WTC11 (cell line): ENCODE results near the gene IL9R. TPM values are rescaled to one million over a fixed set of nuclear protein-coding genes. Genes with fewer than 3 reads are reported as not detected.

Source experiments
- ATAC-seq: fragments of 200-7000 bp; cut with Tn5 transposase; 2 replicates; pipeline ENCODE4 v1.10.0; 2021; ENCODE audit warnings: mild to moderate bottlenecking, moderate library complexity
- CTCF ChIA-PET: fragments of 300-600 bp; sonication (Branson Sonifier 250); formaldehyde crosslinking; loops from one replicate; lab custom pipeline; 2021; ENCODE audit warnings: antibody characterized with exemption; lab: Charles Lee
- POLR2A ChIA-PET: fragments of 350-600 bp; sonication (Branson Sonifier 250); formaldehyde crosslinking; loops from one replicate; lab custom pipeline; 2021; ENCODE audit warnings: antibody characterized with exemption; lab: Charles Lee
- DNase-seq: peaks from one replicate; pipeline ENCODE4 v3.0.0; 2021; ENCODE audit warnings: low spot score
- H3K27ac Mint-ChIP-seq: 2 replicates; pipeline ENCODE4 v1.8.0; 2021; ENCODE audit warnings: mixed read lengths
- H3K27me3 Mint-ChIP-seq: 2 replicates; pipeline ENCODE4 v1.8.0; 2021; ENCODE audit warnings: low read depth, mild to moderate bottlenecking, moderate library complexity, mixed read lengths
- H3K36me3 Mint-ChIP-seq: 2 replicates; pipeline ENCODE4 v1.8.0; 2021; ENCODE audit warnings: mixed read lengths
- H3K4me1 Mint-ChIP-seq: 2 replicates; pipeline ENCODE4 v1.8.0; 2022; ENCODE audit warnings: mixed read lengths
- H3K4me3 Mint-ChIP-seq: 2 replicates; pipeline ENCODE4 v1.8.0; 2021; ENCODE audit warnings: mild to moderate bottlenecking, moderate library complexity, mixed read lengths
- H3K9me3 Mint-ChIP-seq: 2 replicates; pipeline ENCODE4 v1.8.0; 2021; ENCODE audit warnings: mixed read lengths
- CBFB ChIP-seq: sonication (generic); formaldehyde crosslinking; IDR thresholded peaks from 2 replicates; pipeline ENCODE4 v1.8.1; 2022; ENCODE audit warnings: mild to moderate bottlenecking, low read depth, missing genetic modification reagents
- FOXP1 ChIP-seq: sonication (generic); formaldehyde crosslinking; IDR thresholded peaks from 2 replicates; pipeline ENCODE4 v1.8.0; 2022; ENCODE audit warnings: missing genetic modification reagents, mild to moderate bottlenecking, moderate library complexity, borderline replicate concordance
- GABPB1 ChIP-seq: sonication (generic); formaldehyde crosslinking; IDR thresholded peaks from 2 replicates; pipeline ENCODE4 v1.8.1; 2023; ENCODE audit warnings: mild to moderate bottlenecking, missing genetic modification reagents
- JAZF1 ChIP-seq: fragments of 250-450 bp; sonication (Bioruptor Pico); IDR thresholded peaks from 2 replicates; pipeline ENCODE4 v1.9.0; 2021; ENCODE audit warnings: moderate library complexity, mild to moderate bottlenecking, inconsistent platforms
- TP53 ChIP-seq: sonication (generic); formaldehyde crosslinking; IDR thresholded peaks from 2 replicates; pipeline ENCODE4 v1.8.1; 2023; ENCODE audit warnings: mild to moderate bottlenecking, missing genetic modification reagents
- ZNF263 ChIP-seq: sonication (generic); formaldehyde crosslinking; IDR thresholded peaks from 2 replicates; pipeline ENCODE4 v1.8.1; 2022; ENCODE audit warnings: low read depth, mild to moderate bottlenecking, moderate library complexity, missing genetic modification reagents
- ZNF671 ChIP-seq: fragments of 250-450 bp; sonication (Bioruptor Pico); IDR thresholded peaks from 2 replicates; pipeline ENCODE4 v1.8.0; 2021; ENCODE audit warnings: mild to moderate bottlenecking
- total RNA-seq: library from RNA; stranded (reverse); gene quantifications from 3 replicates; pipeline ENCODE4 v1.2.3, GENCODE V29; 2021
- TF ChIP-seq, protein P1 (sequence below): fragments of 250-450 bp; sonication (Bioruptor Pico); IDR thresholded peaks from 2 replicates; pipeline ENCODE4 v1.9.0; 2021; ENCODE audit warnings: mild to moderate bottlenecking, borderline replicate concordance
- TF ChIP-seq, protein P2 (sequence below): sonication (generic); formaldehyde crosslinking; conservative IDR thresholded peaks from 2 replicates; pipeline ENCODE4 v1.8.1; 2022; ENCODE audit warnings: mild to moderate bottlenecking, missing genetic modification reagents
- TF ChIP-seq, protein P3 (sequence below): fragments of 250-450 bp; sonication (Bioruptor Pico); IDR thresholded peaks from 2 replicates; pipeline ENCODE4 v2.1.2; 2022; ENCODE audit warnings: mild to moderate bottlenecking, moderate library complexity
- TF ChIP-seq, protein P4 (sequence below): sonication (generic); formaldehyde crosslinking; IDR thresholded peaks from 2 replicates; pipeline ENCODE4 v1.8.1; 2023; ENCODE audit warnings: mild to moderate bottlenecking, missing genetic modification reagents
- TF ChIP-seq, protein P5 (sequence below): sonication (generic); formaldehyde crosslinking; IDR thresholded peaks from 2 replicates; pipeline ENCODE4 v1.8.1; 2022; ENCODE audit warnings: low read depth, mild to moderate bottlenecking, moderate library complexity, missing genetic modification reagents, borderline replicate concordance
- TF ChIP-seq, protein P6 (sequence below): sonication (generic); formaldehyde crosslinking; IDR thresholded peaks from 2 replicates; pipeline ENCODE4 v1.8.1; 2023; ENCODE audit warnings: mild to moderate bottlenecking, missing genetic modification reagents
- TF ChIP-seq, protein P7 (sequence below): sonication (generic); formaldehyde crosslinking; IDR thresholded peaks from 2 replicates; pipeline ENCODE4 v1.8.0; 2022; ENCODE audit warnings: mild to moderate bottlenecking, missing genetic modification reagents
- TF ChIP-seq, protein P8 (sequence below): sonication (generic); formaldehyde crosslinking; conservative IDR thresholded peaks from 2 replicates; pipeline ENCODE4 v1.8.1; 2023; ENCODE audit warnings: mild to moderate bottlenecking, low read depth, missing genetic modification reagents, moderate library complexity
- TF ChIP-seq, protein P9 (sequence below): sonication (generic); formaldehyde crosslinking; IDR thresholded peaks from 2 replicates; pipeline ENCODE4 v1.8.1; 2022; ENCODE audit warnings: mild to moderate bottlenecking, moderate library complexity, missing genetic modification reagents
- TF ChIP-seq, protein P10 (sequence below): fragments of 250-450 bp; sonication (Bioruptor Pico); IDR thresholded peaks from 2 replicates; pipeline ENCODE4 v1.9.0; 2021; ENCODE audit warnings: mild to moderate bottlenecking

IL9R gene
- total RNA-seq, 1 experiment from 2014 or later, result 1.3 TPM

DNA sequence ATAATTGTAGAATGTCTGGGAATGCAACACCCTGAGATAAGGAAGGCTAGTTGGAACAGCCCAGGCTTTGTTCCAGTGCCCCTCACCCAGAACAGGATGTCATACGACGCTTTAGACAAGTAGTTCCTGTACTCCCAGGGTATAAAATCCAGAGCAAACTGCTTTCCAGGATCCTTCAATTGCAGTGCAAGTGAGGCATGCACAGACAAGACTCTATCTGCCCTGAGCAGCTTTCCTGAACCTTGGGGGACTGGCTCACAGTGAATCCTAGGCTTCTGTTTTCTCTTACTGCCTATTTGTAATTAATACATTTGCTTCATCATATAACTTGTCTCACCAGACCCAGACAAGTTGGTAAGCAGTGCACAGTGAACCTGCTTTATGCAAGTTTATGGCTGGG is 48.4 kb upstream of the IL9R start (continued):
- TF ChIP-seq, protein P1, sequence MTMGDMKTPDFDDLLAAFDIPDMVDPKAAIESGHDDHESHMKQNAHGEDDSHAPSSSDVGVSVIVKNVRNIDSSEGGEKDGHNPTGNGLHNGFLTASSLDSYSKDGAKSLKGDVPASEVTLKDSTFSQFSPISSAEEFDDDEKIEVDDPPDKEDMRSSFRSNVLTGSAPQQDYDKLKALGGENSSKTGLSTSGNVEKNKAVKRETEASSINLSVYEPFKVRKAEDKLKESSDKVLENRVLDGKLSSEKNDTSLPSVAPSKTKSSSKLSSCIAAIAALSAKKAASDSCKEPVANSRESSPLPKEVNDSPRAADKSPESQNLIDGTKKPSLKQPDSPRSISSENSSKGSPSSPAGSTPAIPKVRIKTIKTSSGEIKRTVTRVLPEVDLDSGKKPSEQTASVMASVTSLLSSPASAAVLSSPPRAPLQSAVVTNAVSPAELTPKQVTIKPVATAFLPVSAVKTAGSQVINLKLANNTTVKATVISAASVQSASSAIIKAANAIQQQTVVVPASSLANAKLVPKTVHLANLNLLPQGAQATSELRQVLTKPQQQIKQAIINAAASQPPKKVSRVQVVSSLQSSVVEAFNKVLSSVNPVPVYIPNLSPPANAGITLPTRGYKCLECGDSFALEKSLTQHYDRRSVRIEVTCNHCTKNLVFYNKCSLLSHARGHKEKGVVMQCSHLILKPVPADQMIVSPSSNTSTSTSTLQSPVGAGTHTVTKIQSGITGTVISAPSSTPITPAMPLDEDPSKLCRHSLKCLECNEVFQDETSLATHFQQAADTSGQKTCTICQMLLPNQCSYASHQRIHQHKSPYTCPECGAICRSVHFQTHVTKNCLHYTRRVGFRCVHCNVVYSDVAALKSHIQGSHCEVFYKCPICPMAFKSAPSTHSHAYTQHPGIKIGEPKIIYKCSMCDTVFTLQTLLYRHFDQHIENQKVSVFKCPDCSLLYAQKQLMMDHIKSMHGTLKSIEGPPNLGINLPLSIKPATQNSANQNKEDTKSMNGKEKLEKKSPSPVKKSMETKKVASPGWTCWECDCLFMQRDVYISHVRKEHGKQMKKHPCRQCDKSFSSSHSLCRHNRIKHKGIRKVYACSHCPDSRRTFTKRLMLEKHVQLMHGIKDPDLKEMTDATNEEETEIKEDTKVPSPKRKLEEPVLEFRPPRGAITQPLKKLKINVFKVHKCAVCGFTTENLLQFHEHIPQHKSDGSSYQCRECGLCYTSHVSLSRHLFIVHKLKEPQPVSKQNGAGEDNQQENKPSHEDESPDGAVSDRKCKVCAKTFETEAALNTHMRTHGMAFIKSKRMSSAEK (CRISPR knock-in tag), result no peak
- TF ChIP-seq JAZF1 (CRISPR knock-in tag) (no peak), FOXP1 (CRISPR knock-in tag) (no peak)
- TF ChIP-seq, protein P2, sequence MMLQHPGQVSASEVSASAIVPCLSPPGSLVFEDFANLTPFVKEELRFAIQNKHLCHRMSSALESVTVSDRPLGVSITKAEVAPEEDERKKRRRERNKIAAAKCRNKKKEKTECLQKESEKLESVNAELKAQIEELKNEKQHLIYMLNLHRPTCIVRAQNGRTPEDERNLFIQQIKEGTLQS (CRISPR knock-in tag), result no peak
- TF ChIP-seq, protein P3, sequence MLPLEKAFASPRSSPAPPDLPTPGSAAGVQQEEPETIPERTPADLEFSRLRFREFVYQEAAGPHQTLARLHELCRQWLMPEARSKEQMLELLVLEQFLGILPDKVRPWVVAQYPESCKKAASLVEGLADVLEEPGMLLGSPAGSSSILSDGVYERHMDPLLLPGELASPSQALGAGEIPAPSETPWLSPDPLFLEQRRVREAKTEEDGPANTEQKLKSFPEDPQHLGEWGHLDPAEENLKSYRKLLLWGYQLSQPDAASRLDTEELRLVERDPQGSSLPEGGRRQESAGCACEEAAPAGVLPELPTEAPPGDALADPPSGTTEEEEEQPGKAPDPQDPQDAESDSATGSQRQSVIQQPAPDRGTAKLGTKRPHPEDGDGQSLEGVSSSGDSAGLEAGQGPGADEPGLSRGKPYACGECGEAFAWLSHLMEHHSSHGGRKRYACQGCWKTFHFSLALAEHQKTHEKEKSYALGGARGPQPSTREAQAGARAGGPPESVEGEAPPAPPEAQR, result no peak
- TF ChIP-seq, protein P4, sequence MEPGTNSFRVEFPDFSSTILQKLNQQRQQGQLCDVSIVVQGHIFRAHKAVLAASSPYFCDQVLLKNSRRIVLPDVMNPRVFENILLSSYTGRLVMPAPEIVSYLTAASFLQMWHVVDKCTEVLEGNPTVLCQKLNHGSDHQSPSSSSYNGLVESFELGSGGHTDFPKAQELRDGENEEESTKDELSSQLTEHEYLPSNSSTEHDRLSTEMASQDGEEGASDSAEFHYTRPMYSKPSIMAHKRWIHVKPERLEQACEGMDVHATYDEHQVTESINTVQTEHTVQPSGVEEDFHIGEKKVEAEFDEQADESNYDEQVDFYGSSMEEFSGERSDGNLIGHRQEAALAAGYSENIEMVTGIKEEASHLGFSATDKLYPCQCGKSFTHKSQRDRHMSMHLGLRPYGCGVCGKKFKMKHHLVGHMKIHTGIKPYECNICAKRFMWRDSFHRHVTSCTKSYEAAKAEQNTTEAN, result no peak
- TF ChIP-seq, protein P5, sequence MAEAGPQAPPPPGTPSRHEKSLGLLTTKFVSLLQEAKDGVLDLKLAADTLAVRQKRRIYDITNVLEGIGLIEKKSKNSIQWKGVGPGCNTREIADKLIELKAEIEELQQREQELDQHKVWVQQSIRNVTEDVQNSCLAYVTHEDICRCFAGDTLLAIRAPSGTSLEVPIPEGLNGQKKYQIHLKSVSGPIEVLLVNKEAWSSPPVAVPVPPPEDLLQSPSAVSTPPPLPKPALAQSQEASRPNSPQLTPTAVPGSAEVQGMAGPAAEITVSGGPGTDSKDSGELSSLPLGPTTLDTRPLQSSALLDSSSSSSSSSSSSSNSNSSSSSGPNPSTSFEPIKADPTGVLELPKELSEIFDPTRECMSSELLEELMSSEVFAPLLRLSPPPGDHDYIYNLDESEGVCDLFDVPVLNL (CRISPR knock-in tag), result no peak

DNA sequence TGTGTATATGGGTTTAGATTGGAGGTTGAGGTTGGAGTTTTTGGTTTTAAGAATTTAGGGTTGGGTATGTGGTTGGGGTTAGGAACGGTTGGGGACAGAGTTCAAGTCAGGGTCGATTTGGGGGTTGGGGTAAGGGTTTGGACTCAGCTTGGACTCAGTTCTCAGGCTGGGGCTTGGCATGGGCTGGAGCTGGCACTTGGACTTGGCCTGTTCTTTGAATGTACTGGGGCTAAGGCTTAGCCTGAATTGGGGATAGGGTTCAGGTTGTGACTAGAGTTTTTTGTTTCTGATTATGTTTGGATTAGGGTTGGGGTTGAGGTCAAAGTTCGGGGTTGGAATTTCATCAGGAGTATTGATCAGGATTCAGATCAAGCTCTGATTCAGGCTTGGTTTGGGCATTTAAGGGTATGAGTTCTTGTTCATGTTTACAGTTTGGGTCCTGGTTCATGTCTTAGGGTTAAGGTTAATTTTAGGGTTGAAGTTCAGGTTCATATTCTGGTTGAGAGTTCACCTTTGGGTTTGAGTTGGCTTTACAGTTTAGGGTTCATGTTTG is 46.2 kb upstream of the IL9R start:
- H3K9me3 Mint-ChIP-seq, result peaks cover 14% of the 10 kb centered on the region
- peaks cover 11% of the 10 kb centered on the region for H3K36me3 Mint-ChIP-seq
- ChIA-PET CTCF (no interaction called here), POLR2A (no interaction called here)
- no peak overlapping the region for H3K27ac Mint-ChIP-seq
- ATAC-seq (no peak), DNase-seq (no peak)
- no peaks in the 10 kb centered on the region for H3K27me3 Mint-ChIP-seq
- no peaks in the 10 kb centered on the region for H3K4me1 Mint-ChIP-seq
- no peak overlapping the region for H3K4me3 Mint-ChIP-seq
- TF ChIP-seq, protein P6, sequence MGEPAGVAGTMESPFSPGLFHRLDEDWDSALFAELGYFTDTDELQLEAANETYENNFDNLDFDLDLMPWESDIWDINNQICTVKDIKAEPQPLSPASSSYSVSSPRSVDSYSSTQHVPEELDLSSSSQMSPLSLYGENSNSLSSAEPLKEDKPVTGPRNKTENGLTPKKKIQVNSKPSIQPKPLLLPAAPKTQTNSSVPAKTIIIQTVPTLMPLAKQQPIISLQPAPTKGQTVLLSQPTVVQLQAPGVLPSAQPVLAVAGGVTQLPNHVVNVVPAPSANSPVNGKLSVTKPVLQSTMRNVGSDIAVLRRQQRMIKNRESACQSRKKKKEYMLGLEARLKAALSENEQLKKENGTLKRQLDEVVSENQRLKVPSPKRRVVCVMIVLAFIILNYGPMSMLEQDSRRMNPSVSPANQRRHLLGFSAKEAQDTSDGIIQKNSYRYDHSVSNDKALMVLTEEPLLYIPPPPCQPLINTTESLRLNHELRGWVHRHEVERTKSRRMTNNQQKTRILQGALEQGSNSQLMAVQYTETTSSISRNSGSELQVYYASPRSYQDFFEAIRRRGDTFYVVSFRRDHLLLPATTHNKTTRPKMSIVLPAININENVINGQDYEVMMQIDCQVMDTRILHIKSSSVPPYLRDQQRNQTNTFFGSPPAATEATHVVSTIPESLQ (CRISPR knock-in tag), result no peak
- TF ChIP-seq GABPB1 (CRISPR knock-in tag) (no peak), CBFB (no peak), ZNF263 (CRISPR knock-in tag) (no peak), TP53 (CRISPR knock-in tag) (no peak), ZNF671 (CRISPR knock-in tag) (no peak)
- TF ChIP-seq, protein P7, sequence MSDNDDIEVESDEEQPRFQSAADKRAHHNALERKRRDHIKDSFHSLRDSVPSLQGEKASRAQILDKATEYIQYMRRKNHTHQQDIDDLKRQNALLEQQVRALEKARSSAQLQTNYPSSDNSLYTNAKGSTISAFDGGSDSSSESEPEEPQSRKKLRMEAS (CRISPR knock-in tag), result no peak
- TF ChIP-seq, protein P4, result no peak
- TF ChIP-seq, protein P8, sequence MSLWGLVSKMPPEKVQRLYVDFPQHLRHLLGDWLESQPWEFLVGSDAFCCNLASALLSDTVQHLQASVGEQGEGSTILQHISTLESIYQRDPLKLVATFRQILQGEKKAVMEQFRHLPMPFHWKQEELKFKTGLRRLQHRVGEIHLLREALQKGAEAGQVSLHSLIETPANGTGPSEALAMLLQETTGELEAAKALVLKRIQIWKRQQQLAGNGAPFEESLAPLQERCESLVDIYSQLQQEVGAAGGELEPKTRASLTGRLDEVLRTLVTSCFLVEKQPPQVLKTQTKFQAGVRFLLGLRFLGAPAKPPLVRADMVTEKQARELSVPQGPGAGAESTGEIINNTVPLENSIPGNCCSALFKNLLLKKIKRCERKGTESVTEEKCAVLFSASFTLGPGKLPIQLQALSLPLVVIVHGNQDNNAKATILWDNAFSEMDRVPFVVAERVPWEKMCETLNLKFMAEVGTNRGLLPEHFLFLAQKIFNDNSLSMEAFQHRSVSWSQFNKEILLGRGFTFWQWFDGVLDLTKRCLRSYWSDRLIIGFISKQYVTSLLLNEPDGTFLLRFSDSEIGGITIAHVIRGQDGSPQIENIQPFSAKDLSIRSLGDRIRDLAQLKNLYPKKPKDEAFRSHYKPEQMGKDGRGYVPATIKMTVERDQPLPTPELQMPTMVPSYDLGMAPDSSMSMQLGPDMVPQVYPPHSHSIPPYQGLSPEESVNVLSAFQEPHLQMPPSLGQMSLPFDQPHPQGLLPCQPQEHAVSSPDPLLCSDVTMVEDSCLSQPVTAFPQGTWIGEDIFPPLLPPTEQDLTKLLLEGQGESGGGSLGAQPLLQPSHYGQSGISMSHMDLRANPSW (CRISPR knock-in tag), result no peak
- TF ChIP-seq, protein P9, sequence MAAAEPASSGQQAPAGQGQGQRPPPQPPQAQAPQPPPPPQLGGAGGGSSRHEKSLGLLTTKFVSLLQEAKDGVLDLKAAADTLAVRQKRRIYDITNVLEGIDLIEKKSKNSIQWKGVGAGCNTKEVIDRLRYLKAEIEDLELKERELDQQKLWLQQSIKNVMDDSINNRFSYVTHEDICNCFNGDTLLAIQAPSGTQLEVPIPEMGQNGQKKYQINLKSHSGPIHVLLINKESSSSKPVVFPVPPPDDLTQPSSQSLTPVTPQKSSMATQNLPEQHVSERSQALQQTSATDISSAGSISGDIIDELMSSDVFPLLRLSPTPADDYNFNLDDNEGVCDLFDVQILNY (CRISPR knock-in tag), result no peak
- TF ChIP-seq, protein P10, sequence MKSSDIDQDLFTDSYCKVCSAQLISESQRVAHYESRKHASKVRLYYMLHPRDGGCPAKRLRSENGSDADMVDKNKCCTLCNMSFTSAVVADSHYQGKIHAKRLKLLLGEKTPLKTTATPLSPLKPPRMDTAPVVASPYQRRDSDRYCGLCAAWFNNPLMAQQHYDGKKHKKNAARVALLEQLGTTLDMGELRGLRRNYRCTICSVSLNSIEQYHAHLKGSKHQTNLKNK, result no peak
